Breast epithelium (tissue), 3 donors: Measurements from ENCODE around the gene ATG14.

Source experiments
- CTCF ChIP-seq, 3 donors: fragments of 450-650 bp; IDR thresholded peaks; one replicate each; pipeline ENCODE4 v1.5.1; 2016 to 2017; ENCODE audit warnings: antibody characterized with exemption in 3 of 3, mild to moderate bottlenecking in 3 of 3, moderate library complexity in 3 of 3
- POLR2A ChIP-seq: fragments of 450-650 bp; IDR thresholded peaks from one replicate; pipeline ENCODE4 v1.6.1; 2016; ENCODE audit warnings: antibody characterized with exemption, mild to moderate bottlenecking, moderate library complexity

GRCh38 chr14:55389330-55389729 is 22.3 kb downstream of the ATG14 start:
- TF ChIP-seq CTCF (IDR thresholded peaks at IDR 0.05) (no peak), POLR2A (no peak)
